ENCODE data around the gene PLEKHA6. TPM values are rescaled to one million over a fixed set of nuclear protein-coding genes. Genes with fewer than 3 reads are reported as not detected.

The PLEKHA6 gene
- total RNA-seq, 2 donors from 2014 or later: 24.5 to 49.3 TPM

- no peak overlapping the region for H3K4me3 ChIP-seq
- H3K9me3 ChIP-seq: no peaks in the 10 kb centered on the region
- no peak for DNase-seq (ENCODE audit: low spot score)
- 83% methylated on average over 5 of the region's 5 CpGs for WGBS
- intact Hi-C loops (cut with DNase I): no loop called here
- no peaks in the 10 kb centered on the region for H3K27me3 ChIP-seq (replicated peaks; ENCODE audit: insufficient read depth)
- H3K36me3 ChIP-seq: no peaks in the 10 kb centered on the region
- no peak overlapping the region for H3K27ac ChIP-seq
- H3K4me1 ChIP-seq (replicated peaks): peaks cover 8% of the 10 kb centered on the region
- TF ChIP-seq CTCF (IDR thresholded peaks at IDR 0.05) (no peak), POLR2AphosphoS5 (IDR thresholded peaks at IDR 0.05) (no peak), POLR2A (IDR thresholded peaks at IDR 0.05) (no peak)
Observed at GRCh38 chr1:204197068-204197467, 162.7 kb downstream of the PLEKHA6 start.

GRCh38 chr1:204196068-204196795, 163.5 kb downstream of the PLEKHA6 start, which contains the start of gene KISS1:
Gene KISS1, minus strand, starts transcription at chr1:204196491. Its CDS starts 3,615 bp downstream, at chr1:204192876.
- peaks cover 8% of the 10 kb centered on the region for H3K4me1 ChIP-seq (replicated peaks)
- peak; percentile 31 for DNase-seq (ENCODE audit: low spot score)
- no peaks in the 10 kb centered on the region for H3K36me3 ChIP-seq
- 53% methylated on average over 18 of the region's 18 CpGs for WGBS
- no peak for TF ChIP-seq POLR2AphosphoS5 (IDR thresholded peaks at IDR 0.05)
- no peak for TF ChIP-seq POLR2A (IDR thresholded peaks at IDR 0.05)
- no peak for TF ChIP-seq CTCF (IDR thresholded peaks at IDR 0.05)
- H3K27ac ChIP-seq: no peak within 1 kb of the TSS
- no peak within 1 kb of the TSS for H3K4me3 ChIP-seq
- H3K9me3 ChIP-seq: no peaks in the 10 kb centered on the region
- no peaks in the 10 kb centered on the region for H3K27me3 ChIP-seq (replicated peaks; ENCODE audit: insufficient read depth)
- intact Hi-C loops (cut with DNase I): no loop called here

GRCh38 chr1:204194771-204195170, 165.0 kb downstream of the PLEKHA6 start:
- Histone ChIP-seq H3K4me3 (no peak overlapping the region), H3K27me3 (replicated peaks; ENCODE audit: insufficient read depth) (no peaks in the 10 kb centered on the region), H3K36me3 (no peaks in the 10 kb centered on the region), H3K27ac (no peak overlapping the region), H3K9me3 (no peaks in the 10 kb centered on the region), H3K4me1 (replicated peaks) (peaks cover 8% of the 10 kb centered on the region)
- no peak for DNase-seq (ENCODE audit: low spot score)
- TF ChIP-seq POLR2AphosphoS5 (IDR thresholded peaks at IDR 0.05) (no peak), POLR2A (IDR thresholded peaks at IDR 0.05) (no peak), CTCF (IDR thresholded peaks at IDR 0.05) (no peak)
- 59% methylated on average over 7 of the region's 7 CpGs for WGBS
- intact Hi-C loops (cut with DNase I): no loop called here

- Histone ChIP-seq H3K4me3 (no peak overlapping the region), H3K4me1 (replicated peaks) (peaks cover 8% of the 10 kb centered on the region), H3K36me3 (no peaks in the 10 kb centered on the region), H3K27me3 (replicated peaks; ENCODE audit: insufficient read depth) (no peaks in the 10 kb centered on the region), H3K9me3 (no peaks in the 10 kb centered on the region), H3K27ac (no peak overlapping the region)
- TF ChIP-seq POLR2AphosphoS5 (IDR thresholded peaks at IDR 0.05) (peak; percentile 50), POLR2A (IDR thresholded peaks at IDR 0.05) (no peak)
- intact Hi-C loops (cut with DNase I): no loop called here
- peak; percentile 81 for DNase-seq (ENCODE audit: low spot score)
- WGBS: 29% methylated on average over 2 of the region's 2 CpGs
Observed at GRCh38 chr1:204194080-204194479, 165.6 kb downstream of the PLEKHA6 start.

GRCh38 chr1:204192589-204193352, 167.0 kb downstream of the PLEKHA6 start:
- WGBS: 77% methylated on average over 3 of the region's 3 CpGs
- TF ChIP-seq POLR2AphosphoS5 (IDR thresholded peaks at IDR 0.05) (no peak), CTCF (IDR thresholded peaks at IDR 0.05) (no peak), POLR2A (IDR thresholded peaks at IDR 0.05) (no peak)
- Histone ChIP-seq H3K27me3 (replicated peaks; ENCODE audit: insufficient read depth) (no peaks in the 10 kb centered on the region), H3K4me1 (replicated peaks) (peaks cover 8% of the 10 kb centered on the region), H3K9me3 (no peaks in the 10 kb centered on the region), H3K27ac (no peak overlapping the region), H3K4me3 (no peak overlapping the region), H3K36me3 (no peaks in the 10 kb centered on the region)
- no peak for DNase-seq (ENCODE audit: low spot score)
- intact Hi-C loops (cut with DNase I): no loop called here

All from prostate gland (tissue), 2 donors.